Measurements from ENCODE around the gene ZBED4. TPM values are rescaled to one million over a fixed set of nuclear protein-coding genes. Genes with fewer than 3 reads are reported as not detected.

ZBED4 gene
- total and polyA plus RNA-seq, 2 experiments from 2014 or later: 11.1 to 18.4 TPM

GRCh38 chr22:49936018-49936972, 82.7 kb downstream of the ZBED4 start:
- peak overlapping the region; percentile 92 for H3K27ac ChIP-seq
- no peaks in the 10 kb centered on the region for H3K9me3 ChIP-seq (ENCODE audit: low read depth)
- no peaks in the 10 kb centered on the region for H3K27me3 ChIP-seq
- peak; percentile 90 to 92 for DNase-seq (ENCODE audit: low read depth in 1 of 2, low spot score in 1 of 2)
- H3K4me1 ChIP-seq (ENCODE audit: low read depth): peaks cover 35% of the 10 kb centered on the region
- TF ChIP-seq, protein P1, sequence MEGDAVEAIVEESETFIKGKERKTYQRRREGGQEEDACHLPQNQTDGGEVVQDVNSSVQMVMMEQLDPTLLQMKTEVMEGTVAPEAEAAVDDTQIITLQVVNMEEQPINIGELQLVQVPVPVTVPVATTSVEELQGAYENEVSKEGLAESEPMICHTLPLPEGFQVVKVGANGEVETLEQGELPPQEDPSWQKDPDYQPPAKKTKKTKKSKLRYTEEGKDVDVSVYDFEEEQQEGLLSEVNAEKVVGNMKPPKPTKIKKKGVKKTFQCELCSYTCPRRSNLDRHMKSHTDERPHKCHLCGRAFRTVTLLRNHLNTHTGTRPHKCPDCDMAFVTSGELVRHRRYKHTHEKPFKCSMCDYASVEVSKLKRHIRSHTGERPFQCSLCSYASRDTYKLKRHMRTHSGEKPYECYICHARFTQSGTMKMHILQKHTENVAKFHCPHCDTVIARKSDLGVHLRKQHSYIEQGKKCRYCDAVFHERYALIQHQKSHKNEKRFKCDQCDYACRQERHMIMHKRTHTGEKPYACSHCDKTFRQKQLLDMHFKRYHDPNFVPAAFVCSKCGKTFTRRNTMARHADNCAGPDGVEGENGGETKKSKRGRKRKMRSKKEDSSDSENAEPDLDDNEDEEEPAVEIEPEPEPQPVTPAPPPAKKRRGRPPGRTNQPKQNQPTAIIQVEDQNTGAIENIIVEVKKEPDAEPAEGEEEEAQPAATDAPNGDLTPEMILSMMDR (IDR thresholded peaks at IDR 0.05; ENCODE audit: low read depth, low read length): no peak
- no peaks in the 10 kb centered on the region for H3K36me3 ChIP-seq
- H3K4me3 ChIP-seq: peak overlapping the region; percentile 16

GRCh38 chr22:49936973-49937757, 83.5 kb downstream of the ZBED4 start:
- Histone ChIP-seq H3K27ac (peak overlapping the region; percentile 92), H3K9me3 (ENCODE audit: low read depth) (no peaks in the 10 kb centered on the region), H3K4me3 (no peak overlapping the region), H3K36me3 (no peaks in the 10 kb centered on the region), H3K27me3 (no peaks in the 10 kb centered on the region), H3K4me1 (ENCODE audit: low read depth) (peaks cover 35% of the 10 kb centered on the region)
- TF ChIP-seq, protein P1 (IDR thresholded peaks at IDR 0.05; ENCODE audit: low read depth, low read length): no peak
- peak in 1 of 2 donors; percentile 90 for DNase-seq (ENCODE audit: low read depth in 1 of 2, low spot score in 1 of 2)

DNA sequence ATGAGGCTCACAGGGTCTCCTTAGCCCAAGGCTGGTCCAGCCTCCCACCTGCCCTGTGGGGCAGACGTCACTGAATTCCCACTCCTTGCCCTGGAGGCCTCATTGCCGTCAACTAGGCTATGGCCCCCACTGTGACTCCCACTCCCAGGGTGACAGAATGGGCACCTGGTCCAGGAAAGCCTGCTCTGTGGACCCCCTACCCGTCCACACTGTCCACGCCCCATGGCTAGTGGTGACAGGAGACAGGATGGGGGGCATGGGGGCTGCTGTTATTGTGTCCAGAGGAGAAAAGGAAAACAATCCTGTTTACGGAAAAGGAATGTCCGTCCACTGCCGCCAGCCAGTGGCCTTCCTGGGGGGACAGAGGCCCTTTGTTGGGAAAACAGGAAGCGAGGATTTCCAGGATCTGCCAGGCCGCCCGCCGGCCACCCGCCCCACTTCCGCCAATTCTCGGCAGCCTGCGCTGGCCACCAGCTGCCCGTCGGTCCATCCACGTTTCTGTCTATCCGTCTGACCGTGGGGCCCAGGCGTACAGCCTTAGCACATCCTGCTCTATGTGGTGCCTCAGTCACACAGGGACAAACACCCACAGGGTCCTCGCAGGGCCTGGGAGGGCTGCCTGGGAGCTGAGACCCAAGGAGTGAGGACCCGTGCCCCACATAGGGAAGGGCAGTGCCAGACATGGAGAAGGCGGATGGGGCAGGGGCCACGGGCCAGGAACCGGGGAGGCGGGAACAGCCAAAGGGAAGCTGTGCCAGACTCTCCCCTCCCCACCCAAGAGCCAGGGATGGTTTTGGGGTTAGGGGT, 84.3 kb downstream of the ZBED4 start:
- H3K36me3 ChIP-seq: no peaks in the 10 kb centered on the region

DNA sequence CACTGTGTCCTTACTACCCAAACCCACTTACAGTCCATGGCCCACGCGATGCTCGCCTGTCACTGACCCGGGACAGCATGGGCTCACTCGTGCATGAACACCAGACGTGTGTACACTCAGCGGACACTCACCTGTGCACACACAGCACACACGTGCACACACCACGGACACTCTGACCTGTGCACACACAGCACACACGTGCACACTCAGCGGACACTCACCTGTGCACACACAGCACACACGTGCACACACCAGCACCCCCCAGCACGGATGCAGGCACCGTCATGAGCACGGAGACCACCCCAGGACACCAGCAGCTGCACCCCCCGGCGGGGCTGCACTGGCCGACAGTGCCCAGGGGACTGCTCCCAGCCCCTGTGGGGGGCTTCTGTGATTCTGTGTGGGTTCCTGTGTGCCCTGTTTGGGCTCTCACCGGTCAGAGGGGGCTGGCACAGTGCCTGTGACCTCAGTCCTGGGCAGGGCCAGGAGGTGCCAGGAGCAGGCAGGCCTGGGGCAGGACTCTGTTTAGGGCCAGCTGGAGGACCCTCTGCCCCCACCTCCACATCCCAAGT, 85.0 kb downstream of the ZBED4 start:
- no peak for DNase-seq (ENCODE audit: low read depth in 1 of 2, low spot score in 1 of 2)
- H3K27ac ChIP-seq: peak overlapping the region; percentile 92
- peaks cover 36% of the 10 kb centered on the region for H3K4me1 ChIP-seq (ENCODE audit: low read depth)
- TF ChIP-seq, protein P1 (IDR thresholded peaks at IDR 0.05; ENCODE audit: low read depth, low read length): no peak
- H3K36me3 ChIP-seq: no peaks in the 10 kb centered on the region
- no peak overlapping the region for H3K4me3 ChIP-seq
- H3K27me3 ChIP-seq: no peaks in the 10 kb centered on the region
- no peaks in the 10 kb centered on the region for H3K9me3 ChIP-seq (ENCODE audit: low read depth)

More for the DNA sequence above, 84.3 kb downstream of the ZBED4 start:
- DNase-seq (ENCODE audit: low read depth in 1 of 2, low spot score in 1 of 2): peak in 1 of 2 donors; percentile 32
- Histone ChIP-seq H3K27me3 (no peaks in the 10 kb centered on the region), H3K27ac (peak overlapping the region; percentile 92), H3K4me3 (no peak overlapping the region), H3K4me1 (ENCODE audit: low read depth) (peaks cover 35% of the 10 kb centered on the region), H3K9me3 (ENCODE audit: low read depth) (no peaks in the 10 kb centered on the region)
- TF ChIP-seq, protein P1 (IDR thresholded peaks at IDR 0.05; ENCODE audit: low read depth, low read length): no peak

Other genes with a start within 250 kb of the ZBED4 start
- gene BRD1, start 26.0 kb upstream of the ZBED4 start, total RNA-seq: 40.9 and 42.9 TPM in 2 replicates
- gene BRD1, start 26.0 kb upstream of the ZBED4 start, polyA plus RNA-seq: 25.8 and 27.1 TPM in 2 replicates
- gene ALG12, start 64.6 kb downstream of the ZBED4 start, total RNA-seq: 10.5 and 21.0 TPM in 2 replicates
- gene ALG12, start 64.6 kb downstream of the ZBED4 start, polyA plus RNA-seq: 19.2 and 38.0 TPM in 2 replicates
- gene CRELD2, start 64.8 kb downstream of the ZBED4 start, total RNA-seq: 36.0 and 109 TPM in 2 replicates
- 37.6 and 112 TPM in 2 replicates for gene CRELD2, start 64.8 kb downstream of the ZBED4 start, polyA plus RNA-seq
- gene PIM3, start 106.9 kb downstream of the ZBED4 start, total RNA-seq: 37.4 and 62.2 TPM in 2 replicates
- gene PIM3, start 106.9 kb downstream of the ZBED4 start, polyA plus RNA-seq: 46.1 and 74.4 TPM in 2 replicates
- gene IL17REL, start 158.9 kb downstream of the ZBED4 start, total RNA-seq: 1.8 TPM in 1 of 2 replicates, not detected in the other
- not detected in 2 replicates for gene IL17REL, start 158.9 kb downstream of the ZBED4 start, polyA plus RNA-seq
- gene TTLL8, start 204.5 kb downstream of the ZBED4 start, total RNA-seq: not detected in 2 replicates
- gene TTLL8, start 204.5 kb downstream of the ZBED4 start, polyA plus RNA-seq: not detected in 2 replicates
- 0.11 and 0.27 TPM in 2 replicates for gene MLC1, start 231.6 kb downstream of the ZBED4 start, total RNA-seq
- gene MLC1, start 231.6 kb downstream of the ZBED4 start, polyA plus RNA-seq: 0.32 TPM in 1 of 2 replicates, not detected in the other
- gene MOV10L1, start 236.2 kb downstream of the ZBED4 start, total RNA-seq: 0.18 TPM in 1 of 2 replicates, not detected in the other
- gene MOV10L1, start 236.2 kb downstream of the ZBED4 start, polyA plus RNA-seq: 1.1 TPM in 1 of 2 replicates, not detected in the other

Measured in cardiac muscle cell (in vitro differentiated cells and primary cell).